HG02938 (cell line): ENCODE results near the gene IGFBP5.

Experiments
- ATAC-seq: cut with Tn5 transposase; IDR thresholded peaks from one replicate; pipeline ENCODE4 v1.9.1; 2021; ENCODE audit warnings: mild to moderate bottlenecking, moderate library complexity; ENCODE audit not compliant: unreplicated experiment

IGFBP5 gene

GRCh38 chr2:216690456-216690852 lies 4.9 kb downstream of the IGFBP5 start:
- no peak for ATAC-seq

GRCh38 chr2:216689397-216689796 lies 6.0 kb downstream of the IGFBP5 start:
- ATAC-seq: no peak

GRCh38 chr2:216688731-216689340 lies 6.5 kb downstream of the IGFBP5 start:
- no peak for ATAC-seq

- no peak for ATAC-seq
Measured at GRCh38 chr2:216687646-216688045, 7.7 kb downstream of the IGFBP5 start.

- no peak for ATAC-seq
Measured at GRCh38 chr2:216687111-216687510, 8.2 kb downstream of the IGFBP5 start.

- no peak for ATAC-seq
Measured at GRCh38 chr2:216685327-216685875, 9.9 kb downstream of the IGFBP5 start.

- ATAC-seq: no peak
Measured at GRCh38 chr2:216683846-216684245, 11.5 kb downstream of the IGFBP5 start.

- no peak for ATAC-seq
Measured at GRCh38 chr2:216681683-216682082, 13.7 kb downstream of the IGFBP5 start.

- ATAC-seq: no peak
Measured at GRCh38 chr2:216680951-216681629, 14.3 kb downstream of the IGFBP5 start.

- no peak for ATAC-seq
Measured at GRCh38 chr2:216679658-216680024, 15.7 kb downstream of the IGFBP5 start.

- ATAC-seq: no peak
Measured at GRCh38 chr2:216678813-216679657, 16.3 kb downstream of the IGFBP5 start.

- no peak for ATAC-seq
Measured at GRCh38 chr2:216678098-216678465, 17.3 kb downstream of the IGFBP5 start.

GRCh38 chr2:216677439-216678097 lies 17.8 kb downstream of the IGFBP5 start:
- ATAC-seq: no peak

GRCh38 chr2:216676630-216677029 lies 18.7 kb downstream of the IGFBP5 start:
- ATAC-seq: no peak

GRCh38 chr2:216674376-216674775 lies 21.0 kb downstream of the IGFBP5 start:
- no peak for ATAC-seq

GRCh38 chr2:216673609-216674008 lies 21.7 kb downstream of the IGFBP5 start:
- ATAC-seq: no peak

GRCh38 chr2:216673021-216673420 lies 22.3 kb downstream of the IGFBP5 start:
- no peak for ATAC-seq

- no peak for ATAC-seq
Measured at GRCh38 chr2:216672466-216672865, 22.9 kb downstream of the IGFBP5 start.

GRCh38 chr2:216671791-216672343 lies 23.5 kb downstream of the IGFBP5 start:
- ATAC-seq: no peak

GRCh38 chr2:216671081-216671411 lies 24.3 kb downstream of the IGFBP5 start:
- no peak for ATAC-seq
